HPDE6-E6E7 (cell line): ENCODE measurements around the gene CDH4.

Source experiments
- DNase-seq: peaks from one replicate; pipeline ENCODE4 v3.0.0; 2011; ENCODE audit warnings: missing footprints; ENCODE audit errors: extremely low spot score

CDH4 gene

DNA sequence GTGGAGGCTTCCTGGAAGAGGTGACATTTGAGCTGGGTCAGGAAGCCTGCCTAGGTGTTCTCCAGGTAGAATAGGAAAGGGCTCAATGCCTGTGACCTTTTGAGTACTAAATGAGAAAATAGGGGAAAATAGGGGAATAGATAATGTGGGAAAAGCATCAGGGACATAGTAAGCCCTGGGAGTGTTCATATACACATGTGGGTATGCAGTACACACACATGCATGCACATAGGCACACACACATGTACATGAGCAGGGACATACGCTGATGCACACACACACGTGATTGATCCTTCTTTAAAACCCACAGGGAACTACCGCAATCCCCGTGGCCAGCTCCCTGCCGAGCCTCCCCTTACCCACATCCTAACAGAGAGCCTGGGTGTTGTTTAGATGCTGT lies 351.7 kb downstream of the CDH4 start:
- no peak for DNase-seq

DNA sequence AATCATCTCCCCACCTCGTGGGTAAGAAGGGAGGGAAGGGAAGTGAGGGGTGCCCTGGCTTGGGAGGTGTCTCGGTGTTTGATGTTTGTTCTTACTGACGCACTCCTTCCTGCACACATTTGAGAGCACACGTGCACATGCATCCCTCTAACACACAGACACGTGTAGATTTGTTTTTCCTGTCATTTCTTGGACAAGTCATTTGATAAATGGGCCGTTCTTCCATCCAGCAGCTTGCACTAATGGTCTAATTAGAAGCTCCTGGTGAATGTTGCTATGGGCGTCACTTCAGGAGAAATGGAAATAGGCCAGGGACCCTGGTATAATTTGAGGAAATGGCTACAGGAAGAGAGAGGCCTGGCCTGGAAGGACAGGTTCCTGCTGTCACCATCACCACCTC lies 352.5 kb downstream of the CDH4 start:
- no peak for DNase-seq

GRCh38 chr20:61605283-61605682 lies 353.2 kb downstream of the CDH4 start:
- DNase-seq = no peak

DNA sequence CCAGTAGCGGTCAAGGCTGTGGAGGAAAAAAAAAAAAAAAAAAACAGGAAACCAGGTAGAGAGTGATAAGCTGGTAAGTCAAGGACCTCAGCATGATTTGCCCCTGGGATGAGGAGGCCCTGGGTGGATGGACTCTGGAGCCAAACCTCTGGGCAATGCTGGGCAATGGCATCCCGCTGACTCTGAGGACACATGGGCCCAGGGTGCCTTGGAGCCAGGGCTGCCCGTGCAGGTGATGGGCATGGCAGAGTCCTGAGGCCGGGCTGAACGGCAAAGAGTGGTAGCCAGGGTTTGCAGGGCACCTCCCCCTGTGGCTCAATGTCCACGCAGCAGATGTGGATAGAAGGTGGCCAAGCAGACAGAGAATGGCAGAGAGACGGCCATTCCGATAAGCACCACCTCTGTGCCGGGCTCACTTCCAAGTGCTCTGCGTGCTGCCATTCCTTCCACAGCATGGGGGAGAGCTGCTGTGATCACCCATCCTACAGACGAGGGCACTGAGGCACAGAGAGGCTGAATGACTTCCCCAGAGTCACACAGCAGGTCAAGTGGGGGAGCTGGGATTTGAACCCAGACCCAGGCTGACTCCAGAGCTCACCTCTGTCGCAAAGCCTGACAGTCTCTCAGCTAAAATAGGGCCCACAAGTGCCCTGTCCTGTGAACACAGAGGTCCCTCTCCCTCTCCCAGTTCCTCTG lies 353.9 kb downstream of the CDH4 start:
- DNase-seq = no peak

DNA sequence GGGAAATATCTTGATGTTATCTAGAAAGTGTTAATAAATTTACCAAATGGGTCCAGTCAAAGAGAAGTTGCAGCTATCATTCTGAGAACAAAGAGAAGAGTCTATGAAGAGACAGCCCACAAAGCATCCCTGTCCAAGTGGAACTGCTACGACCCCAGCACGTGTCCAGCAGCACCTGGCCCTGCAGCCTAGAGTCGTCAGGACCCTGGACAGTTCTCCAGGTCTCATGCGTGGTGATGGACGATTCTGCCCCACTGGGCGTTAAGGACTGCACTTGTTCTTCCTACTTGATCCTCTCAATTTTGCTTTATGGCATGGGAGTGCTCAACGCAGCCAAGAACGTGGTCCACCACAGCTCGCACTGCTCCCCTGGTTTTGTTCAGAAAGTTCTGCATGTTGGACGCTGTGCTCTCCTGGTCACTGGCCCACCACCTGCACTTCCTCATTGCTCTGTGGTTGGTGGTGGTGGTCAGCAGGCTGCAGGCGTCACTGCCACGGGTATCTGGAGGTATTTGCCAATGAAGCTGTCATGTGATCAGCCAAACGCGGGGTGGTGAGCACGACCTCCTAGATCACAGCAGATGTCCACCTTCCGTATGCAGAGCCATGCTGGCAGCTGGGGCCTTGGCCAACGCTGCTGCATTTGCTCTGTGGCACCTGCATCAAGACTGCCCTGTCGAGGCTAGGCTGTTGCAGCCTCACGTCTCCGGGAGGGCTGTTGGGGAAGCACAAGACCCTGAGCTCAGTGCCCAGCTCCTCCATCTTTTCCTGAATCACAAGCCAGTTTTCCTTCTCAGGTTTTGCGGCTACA lies 356.4 kb downstream of the CDH4 start:
- DNase-seq = no peak

DNA sequence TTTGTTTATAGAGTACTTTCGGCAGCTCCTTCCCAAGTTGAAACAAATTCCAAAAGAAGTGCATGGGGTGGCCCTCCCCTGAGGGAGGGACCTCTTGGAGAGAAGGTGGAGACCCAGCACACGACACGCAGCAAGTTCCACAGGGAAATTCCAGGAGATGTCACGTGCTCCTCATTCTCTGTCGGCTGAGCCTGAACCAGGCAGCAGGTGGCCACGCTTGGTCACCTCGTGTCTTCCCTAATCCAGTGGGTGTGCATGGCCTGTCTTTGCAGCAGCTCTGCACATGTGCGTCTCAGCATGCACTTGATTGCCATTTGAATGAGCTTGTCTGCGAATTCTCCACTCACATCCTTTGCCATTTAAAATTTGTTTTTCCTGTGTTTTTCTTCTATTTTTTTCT lies 357.4 kb downstream of the CDH4 start:
- no peak for DNase-seq

DNA sequence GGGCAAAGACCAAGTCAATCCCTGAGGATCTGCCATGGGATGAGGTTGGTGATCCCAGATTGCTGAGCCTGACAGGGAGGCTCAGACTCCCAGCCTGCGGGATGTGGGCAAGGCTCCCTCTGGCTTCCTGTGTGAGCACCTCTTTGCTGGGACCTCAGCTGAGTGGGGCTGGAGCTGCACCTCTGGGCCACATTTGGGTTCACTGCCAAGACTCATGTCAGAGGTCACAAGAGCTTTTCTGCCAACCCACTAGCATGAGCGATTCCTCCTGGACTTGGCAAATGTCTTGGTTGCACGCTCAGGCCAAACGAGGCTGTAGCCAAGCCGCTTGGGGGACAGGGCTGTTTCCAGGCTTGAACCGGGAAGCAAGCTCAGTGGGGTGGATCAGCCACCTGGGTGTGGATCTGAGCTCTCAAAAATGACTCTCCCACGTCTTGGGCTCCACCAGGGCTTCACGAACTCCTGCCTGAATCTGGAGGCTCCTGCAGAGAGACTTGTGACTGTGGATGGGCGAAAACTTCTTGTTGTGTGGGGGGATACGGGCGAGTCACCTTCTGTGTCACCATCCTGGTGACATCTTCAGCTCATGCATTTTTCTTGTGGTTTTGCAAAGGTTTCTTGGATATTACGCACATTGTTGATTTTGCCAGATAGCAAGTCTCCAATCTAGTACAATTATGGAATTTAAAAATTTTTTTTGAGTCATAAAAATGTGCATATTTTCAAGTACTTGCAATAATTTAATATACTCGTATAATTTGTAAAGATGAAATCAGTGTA lies 359.5 kb downstream of the CDH4 start:
- no peak for DNase-seq

DNA sequence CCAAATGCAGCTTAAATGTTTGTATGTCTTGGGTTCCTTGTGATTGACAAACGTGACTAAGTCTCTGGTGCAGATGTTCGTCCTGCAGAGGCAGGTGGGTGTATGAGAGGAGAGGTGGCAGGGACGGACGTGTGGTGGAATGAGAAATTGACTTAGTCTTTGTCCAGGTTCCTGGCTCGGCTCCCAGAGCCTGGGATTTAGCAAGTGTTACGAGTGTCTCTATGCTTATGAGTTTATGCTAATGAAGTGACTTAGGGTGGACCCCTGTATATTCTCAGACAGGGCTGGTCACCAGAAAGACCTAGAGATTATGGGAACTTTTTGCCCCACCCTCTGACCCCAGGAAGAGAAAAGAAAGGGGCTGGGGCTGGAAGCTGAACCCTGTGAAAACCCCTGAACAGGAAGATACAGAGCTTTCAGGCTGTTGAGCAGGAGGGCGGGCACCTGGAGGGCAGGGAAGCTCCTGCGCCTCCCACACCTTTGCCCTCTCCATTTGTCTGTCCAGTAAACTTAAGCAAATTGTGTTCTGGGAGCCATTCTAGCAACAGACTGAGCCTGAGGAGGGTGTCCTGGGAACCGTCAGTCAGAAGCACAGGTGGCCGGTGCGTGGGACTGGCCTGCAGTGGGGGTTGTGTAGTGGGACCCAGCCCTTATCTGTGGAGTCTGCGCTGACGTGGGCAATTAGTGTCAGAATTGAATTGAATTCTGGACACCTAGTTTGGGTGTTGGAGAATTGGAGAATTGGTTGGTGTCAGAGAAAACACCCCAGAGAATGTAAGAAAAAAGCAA lies 362.1 kb downstream of the CDH4 start:
- no peak for DNase-seq

DNA sequence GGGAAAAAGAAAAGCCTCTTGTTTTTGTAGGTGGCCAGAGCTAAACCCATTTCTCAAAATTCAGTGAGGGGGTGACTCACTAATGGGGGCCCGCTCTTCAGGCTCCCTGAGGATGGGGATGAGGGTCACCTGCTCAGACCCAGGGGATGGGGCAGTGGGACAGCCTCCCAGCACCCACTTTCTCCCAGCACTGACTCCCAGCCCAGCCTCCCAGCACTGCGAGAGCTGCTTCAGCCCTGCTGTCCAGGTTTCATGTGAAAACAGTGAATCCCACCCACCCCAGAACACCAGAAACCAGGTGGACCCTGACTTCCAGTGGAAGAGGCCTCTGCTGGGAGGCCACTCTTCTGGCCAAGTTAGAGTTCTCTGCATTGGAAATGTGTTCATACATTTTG lies 362.6 kb downstream of the CDH4 start:
- no peak for DNase-seq

DNA sequence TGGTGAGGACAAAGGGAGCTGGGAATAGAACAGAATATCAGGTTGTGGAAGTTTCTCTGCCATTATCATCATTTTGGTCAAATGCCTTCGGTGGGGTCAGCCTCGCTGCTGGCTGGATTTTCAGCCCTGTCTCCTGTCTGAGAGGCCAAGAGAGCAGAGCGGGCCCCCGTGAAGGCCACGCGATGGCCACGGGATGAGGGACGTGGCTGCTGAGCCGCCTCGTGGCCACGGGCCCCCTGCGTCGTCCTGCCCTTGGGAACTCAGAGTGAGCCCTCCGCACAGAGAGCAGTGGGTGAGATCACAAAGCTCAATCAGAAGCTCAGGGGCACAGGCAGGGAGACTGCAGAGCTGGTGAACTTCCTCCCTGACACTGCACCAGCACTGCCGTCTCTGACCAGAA lies 363.7 kb downstream of the CDH4 start:
- DNase-seq = no peak

GRCh38 chr20:61619751-61620150 lies 367.7 kb downstream of the CDH4 start:
- DNase-seq = no peak

DNA sequence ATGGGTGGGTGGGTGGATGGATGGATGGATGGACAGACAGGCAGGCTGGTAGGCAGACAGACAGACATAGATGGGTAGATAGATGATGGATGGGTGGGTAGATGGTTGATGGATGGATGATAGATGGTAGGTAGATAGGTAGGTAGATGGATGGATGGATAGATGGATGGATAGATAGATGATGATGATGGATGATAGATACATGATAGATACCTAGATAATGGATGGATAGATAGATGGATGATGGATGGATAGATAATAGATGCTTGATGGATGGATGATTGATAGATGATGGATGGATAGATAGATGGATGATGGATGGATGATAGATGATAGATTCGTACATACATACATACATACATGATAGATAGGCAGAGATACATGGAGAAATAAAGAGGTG lies 368.1 kb downstream of the CDH4 start:
- DNase-seq = no peak

DNA sequence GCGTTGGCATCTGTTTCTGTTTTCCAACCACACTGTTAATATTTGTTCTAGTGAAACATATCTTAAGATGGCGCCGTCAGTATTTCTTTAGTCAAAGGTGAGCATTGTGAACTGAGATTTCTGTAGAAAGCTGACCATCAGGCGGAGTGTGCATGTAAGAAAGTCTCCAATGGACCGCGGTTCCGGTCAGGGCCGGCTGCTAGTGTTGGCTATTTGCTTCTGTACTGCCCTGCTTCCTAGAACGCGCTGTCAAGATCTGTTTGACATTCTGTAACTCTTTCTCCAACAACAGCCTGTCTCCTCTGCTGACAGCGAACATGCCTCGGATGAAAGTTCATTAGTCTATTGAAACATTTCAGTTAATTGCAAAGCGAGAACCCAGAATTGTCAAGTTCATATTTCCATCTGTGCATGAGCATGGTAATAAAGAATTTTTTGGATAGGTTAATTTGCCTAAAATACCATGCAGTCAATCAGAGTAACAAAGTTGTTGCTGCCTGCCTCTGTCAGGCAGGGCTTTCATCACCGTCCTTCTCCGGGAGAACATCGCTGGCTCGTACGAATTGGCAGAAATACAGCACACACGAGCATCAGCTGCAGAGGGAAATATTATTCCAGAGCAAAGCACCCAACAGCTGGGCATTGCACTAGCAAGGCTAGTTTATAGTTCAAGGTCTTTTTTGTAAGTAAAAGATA lies 369.1 kb downstream of the CDH4 start:
- DNase-seq = no peak

- no peak for DNase-seq
Measured at GRCh38 chr20:61621852-61622251, 369.8 kb downstream of the CDH4 start.

- DNase-seq = no peak
Measured at GRCh38 chr20:61623451-61623850, 371.4 kb downstream of the CDH4 start.

GRCh38 chr20:61625246-61625645 lies 373.2 kb downstream of the CDH4 start:
- DNase-seq = no peak

DNA sequence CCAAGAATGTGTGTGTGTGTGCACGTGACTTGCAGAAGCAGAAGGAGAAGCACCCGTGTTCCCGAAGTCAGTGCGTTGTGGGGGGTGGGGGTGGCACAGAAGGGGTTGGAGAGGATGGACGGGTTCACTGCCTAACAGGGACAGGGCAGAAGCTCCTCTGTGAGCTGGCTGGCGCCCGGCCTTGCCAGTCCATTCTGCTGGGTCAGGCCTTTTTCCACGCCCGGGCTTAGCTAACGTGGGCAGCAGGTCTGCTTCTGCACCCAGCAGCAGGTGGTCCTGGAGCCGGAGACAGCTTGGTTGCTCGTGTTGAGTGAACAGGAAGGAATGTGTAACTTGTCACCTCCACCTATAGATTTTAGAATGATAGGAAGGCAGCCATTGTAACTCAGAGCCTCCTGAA lies 374.4 kb downstream of the CDH4 start:
- no peak for DNase-seq

GRCh38 chr20:61627791-61628415 lies 375.8 kb downstream of the CDH4 start:
- no peak for DNase-seq

DNA sequence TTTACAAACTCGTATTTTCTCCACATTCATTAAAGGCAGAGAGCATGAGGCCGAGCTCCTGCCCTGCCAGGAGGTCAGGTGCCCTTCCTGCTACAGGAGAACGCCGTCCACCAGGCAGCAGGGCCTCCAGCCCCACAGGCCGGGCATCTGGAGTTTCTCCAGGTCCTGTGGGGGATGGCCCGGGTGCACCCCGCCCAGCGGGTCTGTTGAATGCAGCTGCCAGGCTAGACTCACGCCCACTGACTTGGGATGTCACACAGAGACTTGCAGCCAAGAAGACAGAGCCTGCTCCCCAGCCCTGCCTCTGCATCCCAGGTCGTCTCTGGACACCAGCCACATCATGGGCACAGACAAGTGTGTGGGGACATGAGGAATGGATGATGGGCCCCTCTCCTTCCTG lies 376.4 kb downstream of the CDH4 start:
- DNase-seq = no peak

GRCh38 chr20:61628901-61629601 lies 377.0 kb downstream of the CDH4 start:
- DNase-seq = no peak
